Muscle layer of colon (tissue), 2 donors: Measurements from ENCODE around the gene ING2.
"Not testable (repeated sequence)": the region's sequence is repeated elsewhere in the genome, so short reads cannot be mapped to it uniquely, and the experiment has no call there.

Experiments
- H3K27ac ChIP-seq: one replicate; pipeline ENCODE4 v1.7.0; 2013; ENCODE audit warnings: low read depth, mild to moderate bottlenecking, low read length, moderate library complexity
- H3K27me3 ChIP-seq, 2 donors: one replicate each; pipeline ENCODE4 v1.7.0; 2013; ENCODE audit warnings: low read length in 2 of 2, mild to moderate bottlenecking in 2 of 2; ENCODE audit not compliant: insufficient read depth in 2 of 2, control insufficient read depth in 1 of 2
- H3K36me3 ChIP-seq: one replicate; pipeline ENCODE4 v1.7.0; 2013; ENCODE audit warnings: mild to moderate bottlenecking, low read length; ENCODE audit not compliant: insufficient read depth
- H3K4me1 ChIP-seq: one replicate; pipeline ENCODE4 v1.7.0; 2013; ENCODE audit warnings: mild to moderate bottlenecking, low read length; ENCODE audit not compliant: insufficient read depth
- H3K4me3 ChIP-seq, 2 donors: one replicate each; pipeline ENCODE4 v1.7.0; 2013; ENCODE audit warnings: low read length in 2 of 2, low read depth in 1 of 2, mild to moderate bottlenecking in 1 of 2, moderate library complexity in 1 of 2
- H3K9ac ChIP-seq: one replicate; pipeline ENCODE4 v1.7.0; 2013; ENCODE audit warnings: low read length
- H3K9me3 ChIP-seq: one replicate; pipeline ENCODE4 v1.7.0; 2013; ENCODE audit warnings: mild to moderate bottlenecking, low read length
- donor health status: abdominal sarcoma.
- donor health status: Adenocarcinoma of cecum.

Gene ING2

DNA sequence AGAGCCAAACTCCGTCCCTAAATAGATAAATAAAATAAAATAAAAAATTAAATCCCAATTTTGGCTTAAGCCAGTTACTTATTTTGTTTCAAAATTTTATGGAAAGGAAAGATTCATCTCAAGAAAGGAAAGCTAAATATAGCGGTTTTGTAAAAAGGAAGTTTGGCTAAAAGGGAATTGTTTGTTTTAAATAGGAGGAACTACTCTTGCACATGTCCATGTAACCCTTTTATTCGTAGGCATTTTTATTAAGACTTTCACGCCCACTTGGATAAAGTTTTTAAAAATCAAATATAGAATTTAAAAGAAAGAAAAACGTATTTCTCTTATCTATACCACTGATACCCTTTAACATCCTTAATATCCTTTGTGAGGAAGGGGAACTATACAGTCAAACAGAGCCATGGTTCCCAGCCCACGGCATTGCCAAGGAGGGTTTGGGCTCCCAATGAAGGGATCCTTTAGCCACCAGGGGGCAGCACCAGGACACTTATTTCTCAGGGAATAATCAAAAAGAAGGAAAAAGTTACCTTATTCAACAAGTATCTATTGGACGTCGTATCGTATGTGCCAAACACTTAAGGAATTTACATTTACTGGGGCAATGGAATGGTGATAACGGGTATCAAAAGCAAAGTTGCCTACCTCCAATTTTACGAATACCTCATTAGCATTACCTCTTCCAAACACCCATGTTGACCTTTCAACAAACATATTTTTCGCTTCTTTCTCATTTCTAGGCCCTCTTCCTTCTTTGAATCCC is 32.7 kb upstream of the ING2 start:
- no peaks in the 10 kb centered on the region for H3K36me3 ChIP-seq
- no peak overlapping the region for H3K27ac ChIP-seq
- H3K4me3 ChIP-seq, result no peak overlapping the region
- no peaks in the 10 kb centered on the region for H3K27me3 ChIP-seq
- H3K9ac ChIP-seq, result no peak overlapping the region
- H3K9me3 ChIP-seq, result no peaks in the 10 kb centered on the region
- peaks cover 7% of the 10 kb centered on the region for H3K4me1 ChIP-seq

DNA sequence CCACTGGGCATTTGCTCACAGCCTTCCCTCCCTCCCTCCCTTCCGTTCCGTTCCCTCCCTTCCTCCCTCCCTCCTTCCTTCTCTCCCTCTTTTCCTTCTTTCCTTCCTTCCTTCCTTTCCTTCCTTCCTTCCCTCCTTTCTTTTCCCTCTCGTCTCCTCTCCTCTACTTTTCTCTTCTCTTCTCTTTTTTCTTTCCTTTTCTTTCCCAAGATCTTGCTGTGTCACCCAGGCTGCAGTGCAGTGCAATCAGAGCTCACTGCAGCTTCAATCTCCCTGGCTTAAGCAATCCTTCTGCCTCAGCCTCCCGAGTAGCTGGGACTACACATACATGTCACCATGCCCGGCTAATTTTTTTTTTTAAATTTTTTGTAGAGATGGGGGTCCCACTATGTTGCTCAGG is 26.7 kb upstream of the ING2 start:
- Histone ChIP-seq H3K36me3 (no peaks in the 10 kb centered on the region), H3K4me1 (no peaks in the 10 kb centered on the region), H3K9ac (no peak overlapping the region), H3K27ac (no peak overlapping the region), H3K9me3 (no peaks in the 10 kb centered on the region), H3K4me3 (no peak overlapping the region), H3K27me3 (no peaks in the 10 kb centered on the region)

DNA sequence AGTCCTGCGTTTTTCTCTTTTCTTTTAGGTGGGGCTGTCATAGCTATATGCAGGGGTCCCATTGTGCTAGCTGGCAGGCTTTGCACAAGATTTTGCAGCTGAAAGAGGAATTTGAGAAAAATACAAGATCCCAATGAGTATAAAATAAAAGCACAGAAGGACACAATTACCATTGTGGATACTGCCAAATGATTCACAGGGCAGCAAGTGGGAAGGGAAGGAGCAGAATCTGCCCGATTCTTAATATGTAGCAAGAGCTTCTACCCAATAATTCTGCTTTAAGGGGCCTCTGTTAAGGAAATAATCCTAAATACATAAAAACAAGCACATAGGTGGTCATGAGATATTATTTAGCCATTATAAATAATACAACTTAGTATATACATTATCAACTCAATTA is 25.9 kb upstream of the ING2 start:
- H3K9ac ChIP-seq, result no peak overlapping the region
- no peaks in the 10 kb centered on the region for H3K36me3 ChIP-seq
- H3K4me1 ChIP-seq, result no peaks in the 10 kb centered on the region
- H3K27me3 ChIP-seq, result no peaks in the 10 kb centered on the region
- H3K27ac ChIP-seq, result no peak overlapping the region
- no peaks in the 10 kb centered on the region for H3K9me3 ChIP-seq
- no peak overlapping the region for H3K4me3 ChIP-seq

DNA sequence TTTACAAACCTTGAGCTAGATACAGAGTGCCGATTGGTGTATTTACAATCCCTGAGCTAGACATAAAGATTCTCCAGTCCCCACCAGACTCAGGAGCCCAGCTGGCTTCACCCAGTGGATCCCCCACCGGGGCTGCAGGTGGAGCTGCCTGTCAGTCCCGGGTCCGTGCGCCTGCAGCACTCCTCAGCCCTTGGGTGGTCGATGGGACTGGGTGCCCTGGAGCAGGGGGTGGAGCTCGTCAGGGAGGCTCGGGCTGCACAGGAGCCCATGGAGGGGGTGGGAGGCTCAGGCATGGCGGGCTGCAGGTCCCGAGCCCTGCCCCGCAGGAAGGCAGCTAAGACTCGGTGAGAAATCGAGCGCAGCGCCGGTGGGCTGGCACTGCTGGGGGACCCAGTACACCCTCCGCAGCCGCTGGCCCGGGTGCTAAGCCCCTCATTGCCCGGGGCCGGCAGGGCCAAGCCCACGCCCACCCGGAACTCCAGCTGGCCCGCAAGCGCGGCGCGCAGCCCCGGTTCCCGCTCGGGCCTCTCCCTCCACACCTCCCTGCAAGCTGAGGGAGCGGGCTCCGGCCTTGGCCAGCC is 22.3 kb upstream of the ING2 start:
- not testable (repeated sequence) for H3K9me3 ChIP-seq, H3K4me3 ChIP-seq, H3K27me3 ChIP-seq, H3K36me3 ChIP-seq, H3K9ac ChIP-seq, H3K4me1 ChIP-seq, H3K27ac ChIP-seq

DNA sequence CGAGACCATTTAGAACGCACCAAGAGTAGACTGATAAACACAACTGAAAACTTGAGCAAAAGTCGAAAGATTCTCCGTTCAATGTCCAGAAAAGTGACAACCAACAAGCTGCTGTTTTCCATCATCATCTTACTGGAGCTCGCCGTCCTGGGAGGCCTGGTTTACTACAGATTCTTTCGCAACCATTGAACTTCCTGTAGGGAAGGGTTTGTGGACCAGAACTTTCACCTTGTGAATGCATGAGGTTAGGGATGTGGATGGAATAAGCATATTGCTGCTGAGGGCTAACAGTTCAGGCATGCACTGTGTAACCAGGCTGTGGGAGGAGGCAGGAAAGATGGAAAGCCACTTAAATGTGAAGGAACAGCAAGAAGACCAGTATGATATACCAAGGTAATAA is 20.9 kb upstream of the ING2 start:
- H3K27me3 ChIP-seq, result no peaks in the 10 kb centered on the region
- no peaks in the 10 kb centered on the region for H3K9me3 ChIP-seq
- no peak overlapping the region for H3K4me3 ChIP-seq
- no peak overlapping the region for H3K27ac ChIP-seq
- no peaks in the 10 kb centered on the region for H3K4me1 ChIP-seq
- no peak overlapping the region for H3K9ac ChIP-seq
- H3K36me3 ChIP-seq, result no peaks in the 10 kb centered on the region

DNA sequence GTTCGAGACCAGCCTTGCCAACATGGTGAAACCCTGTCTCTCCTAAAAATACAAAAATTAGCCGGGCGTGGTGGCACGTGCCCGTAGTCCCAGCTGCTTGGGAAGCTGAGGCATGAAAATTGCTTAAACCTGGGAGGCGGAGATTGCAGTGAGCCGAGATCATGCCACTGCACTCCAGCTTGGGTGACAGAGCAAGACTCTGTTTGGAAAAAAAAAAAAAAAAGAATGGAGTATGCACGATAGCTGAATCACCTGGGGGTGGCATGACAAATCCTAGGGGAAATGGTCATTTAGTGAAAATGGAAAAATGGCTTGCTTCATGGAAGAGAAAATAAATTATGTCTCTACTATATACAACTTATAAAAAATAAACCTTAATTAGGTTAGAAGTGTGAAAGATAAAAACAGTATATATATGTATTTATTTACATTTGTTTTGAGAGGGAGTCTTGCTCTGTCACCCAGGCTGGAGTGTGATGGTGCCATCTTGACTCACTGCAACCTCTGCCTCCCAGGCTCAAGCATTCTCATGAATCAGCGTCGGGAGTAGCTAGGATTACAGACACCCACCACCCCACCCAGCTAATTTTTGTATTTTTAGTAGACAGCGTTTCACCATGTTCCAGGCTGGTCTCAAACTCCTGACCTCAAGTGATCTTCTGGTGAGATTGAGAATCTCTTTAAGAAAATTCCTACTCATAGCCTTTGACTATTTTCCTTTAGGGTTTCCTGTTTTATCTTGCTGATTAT is 19.3 kb upstream of the ING2 start:
- Histone ChIP-seq H3K4me3 (no peak overlapping the region), H3K9me3 (no peaks in the 10 kb centered on the region), H3K4me1 (no peaks in the 10 kb centered on the region), H3K36me3 (no peaks in the 10 kb centered on the region), H3K27me3 (no peaks in the 10 kb centered on the region), H3K27ac (no peak overlapping the region), H3K9ac (no peak overlapping the region)

DNA sequence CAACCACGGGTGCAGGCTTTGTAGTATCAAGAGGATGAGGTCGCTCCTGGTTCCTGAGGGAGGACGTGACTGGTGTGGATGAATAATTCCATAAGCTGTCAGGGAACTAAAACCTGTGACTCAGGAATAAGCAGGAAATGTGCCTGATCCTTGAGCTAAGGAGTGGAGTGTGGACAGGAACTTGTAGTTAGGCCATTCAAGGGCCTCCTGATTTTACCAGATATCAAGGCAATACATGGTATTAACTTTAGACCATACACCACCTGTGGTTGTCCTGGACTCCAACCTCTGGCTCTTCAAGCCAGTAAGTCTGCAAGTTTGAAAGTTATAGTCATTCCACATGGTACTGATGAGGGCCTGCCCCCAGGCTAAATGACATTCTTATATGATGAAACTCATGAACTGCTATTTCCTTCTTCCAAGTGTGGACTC is 12.1 kb upstream of the ING2 start:
- H3K9ac ChIP-seq, result no peak overlapping the region
- H3K4me1 ChIP-seq, result no peaks in the 10 kb centered on the region
- H3K27me3 ChIP-seq, result no peaks in the 10 kb centered on the region
- H3K27ac ChIP-seq, result no peak overlapping the region
- H3K9me3 ChIP-seq, result no peaks in the 10 kb centered on the region
- no peaks in the 10 kb centered on the region for H3K36me3 ChIP-seq
- no peak overlapping the region for H3K4me3 ChIP-seq

DNA sequence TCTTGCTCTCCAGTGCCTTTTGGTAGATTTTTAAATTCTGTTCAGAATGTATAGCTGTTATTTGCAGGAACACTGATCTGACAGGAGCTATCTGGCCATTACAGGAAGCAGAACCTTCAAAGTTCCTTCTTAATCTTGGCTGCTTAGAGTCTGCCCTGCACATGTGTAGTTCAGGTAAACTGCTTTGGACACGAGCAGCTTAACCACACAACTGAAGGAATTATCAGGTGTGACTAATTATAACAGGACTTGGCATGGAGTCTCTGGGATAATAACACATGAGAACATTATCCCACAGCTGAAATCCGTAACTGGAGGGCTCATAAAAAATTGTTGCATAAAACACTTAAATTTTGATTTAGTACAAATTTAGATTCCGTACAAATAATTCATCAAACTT is 11.6 kb upstream of the ING2 start:
- Histone ChIP-seq H3K36me3 (no peaks in the 10 kb centered on the region), H3K4me3 (no peak overlapping the region), H3K9me3 (no peaks in the 10 kb centered on the region), H3K4me1 (no peaks in the 10 kb centered on the region), H3K27ac (no peak overlapping the region), H3K9ac (no peak overlapping the region), H3K27me3 (no peaks in the 10 kb centered on the region)

DNA sequence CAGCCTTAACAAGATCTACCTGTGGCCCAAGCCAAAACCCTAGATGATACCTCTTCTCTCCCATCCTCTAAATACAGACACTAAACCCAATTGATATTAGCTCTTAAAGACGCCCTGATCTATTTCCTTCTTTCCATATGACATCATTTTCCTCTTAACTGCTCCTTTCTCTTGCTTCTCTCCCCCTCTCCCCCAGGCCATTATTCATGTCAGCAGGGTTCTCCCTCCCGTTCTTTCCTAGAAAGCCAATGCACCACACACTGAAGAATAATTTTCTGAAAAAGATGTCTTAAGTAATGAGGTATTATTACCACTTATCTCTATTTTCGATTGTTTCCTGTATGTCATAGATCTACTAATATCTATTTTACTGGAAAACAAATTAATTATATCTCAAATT is 9.7 kb upstream of the ING2 start:
- Histone ChIP-seq H3K36me3 (no peaks in the 10 kb centered on the region), H3K9ac (no peak overlapping the region), H3K27ac (no peak overlapping the region), H3K27me3 (no peaks in the 10 kb centered on the region), H3K4me3 (no peak overlapping the region), H3K4me1 (no peaks in the 10 kb centered on the region), H3K9me3 (no peaks in the 10 kb centered on the region)

DNA sequence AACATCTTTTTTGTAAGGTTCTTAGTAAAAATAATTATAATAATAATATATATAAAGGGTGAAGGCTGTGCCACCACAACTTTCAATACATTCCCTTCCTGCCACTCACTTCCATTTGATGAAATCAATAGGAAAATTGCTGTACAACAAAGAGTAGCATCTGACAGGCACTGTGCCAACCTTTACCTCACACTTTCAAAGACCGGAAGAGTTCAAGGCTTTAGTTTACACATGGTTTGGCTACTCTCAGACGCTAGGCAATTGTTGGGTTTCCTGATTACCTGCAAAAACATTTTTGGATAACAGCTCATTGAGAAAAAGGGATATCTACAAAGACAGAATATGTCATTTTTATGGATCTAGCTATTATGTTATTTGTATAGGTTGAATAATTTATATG is 5.5 kb upstream of the ING2 start:
- no peaks in the 10 kb centered on the region for H3K9me3 ChIP-seq
- no peak overlapping the region for H3K9ac ChIP-seq
- no peak overlapping the region for H3K4me3 ChIP-seq
- peaks cover 8% of the 10 kb centered on the region for H3K4me1 ChIP-seq
- no peaks in the 10 kb centered on the region for H3K27me3 ChIP-seq
- no peak overlapping the region for H3K27ac ChIP-seq
- H3K36me3 ChIP-seq, result no peaks in the 10 kb centered on the region

DNA sequence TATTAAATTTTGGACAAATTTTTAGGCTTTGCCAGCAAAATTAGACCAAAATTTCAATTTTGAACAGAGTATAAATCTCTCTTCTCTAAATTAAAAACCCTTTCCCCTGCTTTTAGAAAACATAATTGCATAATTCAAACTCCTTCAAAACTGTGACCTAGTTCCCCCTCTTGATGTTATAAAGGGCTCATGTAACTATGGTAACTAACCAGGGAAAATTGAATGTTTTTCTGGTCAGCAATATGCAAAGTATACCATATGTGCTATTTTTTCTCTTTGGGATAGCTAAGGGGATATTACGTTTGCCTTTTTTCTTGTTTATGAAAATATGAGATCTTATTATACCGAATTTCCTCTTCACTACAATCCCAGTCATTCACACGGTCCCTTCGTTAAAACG is 5.1 kb upstream of the ING2 start:
- Histone ChIP-seq H3K27me3 (no peaks in the 10 kb centered on the region), H3K9ac (no peak overlapping the region), H3K27ac (no peak overlapping the region), H3K4me3 (no peak overlapping the region), H3K4me1 (peaks cover 8% of the 10 kb centered on the region), H3K36me3 (no peaks in the 10 kb centered on the region), H3K9me3 (no peaks in the 10 kb centered on the region)
